Fibroblast of pulmonary artery (primary cell): ENCODE results near the gene GZMM.
"Not testable (repeated sequence)": the region's sequence is repeated elsewhere in the genome, so short reads cannot be mapped to it uniquely, and the experiment has no call there.

ENCODE experiments used
- DNase-seq: peaks from one replicate; pipeline ENCODE4 v3.0.0-alpha.2; 2010; ENCODE audit warnings: low read depth
- H3K4me3 ChIP-seq: replicated peaks from 2 replicates; pipeline ENCODE4 v1.5.1; 2011; ENCODE audit warnings: low read depth, mild to moderate bottlenecking, control low read depth, low read length, moderate library complexity
- TF ChIP-seq, protein P1 (sequence below): IDR thresholded peaks from 2 replicates; pipeline ENCODE4 v1.5.1; 2011; ENCODE audit warnings: mild to moderate bottlenecking, control low read depth, low read length, inconsistent platforms; ENCODE audit errors: missing control alignments

GZMM gene

DNA sequence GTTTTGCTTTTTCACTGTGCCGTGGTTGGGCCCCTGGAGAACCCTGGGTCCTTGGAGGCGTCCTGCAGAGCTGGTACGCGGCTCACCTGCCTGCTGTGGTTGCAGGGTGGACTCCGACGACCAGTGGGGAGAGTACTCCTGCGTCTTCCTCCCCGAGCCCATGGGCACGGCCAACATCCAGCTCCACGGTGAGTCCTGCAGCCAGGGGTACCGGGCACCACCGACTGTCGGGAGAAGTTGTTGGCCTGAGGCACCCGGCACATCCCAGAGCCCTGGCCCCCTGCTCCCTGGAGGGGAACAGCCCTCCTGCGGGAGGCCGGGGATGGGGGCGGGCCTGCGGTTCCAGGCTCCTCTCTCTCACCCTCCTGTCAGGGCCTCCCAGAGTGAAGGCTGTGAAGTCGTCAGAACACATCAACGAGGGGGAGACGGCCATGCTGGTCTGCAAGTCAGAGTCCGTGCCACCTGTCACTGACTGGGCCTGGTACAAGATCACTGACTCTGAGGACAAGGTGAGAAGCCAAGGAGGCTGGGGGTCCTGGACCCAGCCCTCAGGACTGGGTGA, 36.5 kb downstream of the GZMM start:
- TF ChIP-seq, protein P1, sequence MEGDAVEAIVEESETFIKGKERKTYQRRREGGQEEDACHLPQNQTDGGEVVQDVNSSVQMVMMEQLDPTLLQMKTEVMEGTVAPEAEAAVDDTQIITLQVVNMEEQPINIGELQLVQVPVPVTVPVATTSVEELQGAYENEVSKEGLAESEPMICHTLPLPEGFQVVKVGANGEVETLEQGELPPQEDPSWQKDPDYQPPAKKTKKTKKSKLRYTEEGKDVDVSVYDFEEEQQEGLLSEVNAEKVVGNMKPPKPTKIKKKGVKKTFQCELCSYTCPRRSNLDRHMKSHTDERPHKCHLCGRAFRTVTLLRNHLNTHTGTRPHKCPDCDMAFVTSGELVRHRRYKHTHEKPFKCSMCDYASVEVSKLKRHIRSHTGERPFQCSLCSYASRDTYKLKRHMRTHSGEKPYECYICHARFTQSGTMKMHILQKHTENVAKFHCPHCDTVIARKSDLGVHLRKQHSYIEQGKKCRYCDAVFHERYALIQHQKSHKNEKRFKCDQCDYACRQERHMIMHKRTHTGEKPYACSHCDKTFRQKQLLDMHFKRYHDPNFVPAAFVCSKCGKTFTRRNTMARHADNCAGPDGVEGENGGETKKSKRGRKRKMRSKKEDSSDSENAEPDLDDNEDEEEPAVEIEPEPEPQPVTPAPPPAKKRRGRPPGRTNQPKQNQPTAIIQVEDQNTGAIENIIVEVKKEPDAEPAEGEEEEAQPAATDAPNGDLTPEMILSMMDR, result no peak
- DNase-seq, result no peak
- no peak overlapping the region for H3K4me3 ChIP-seq

DNA sequence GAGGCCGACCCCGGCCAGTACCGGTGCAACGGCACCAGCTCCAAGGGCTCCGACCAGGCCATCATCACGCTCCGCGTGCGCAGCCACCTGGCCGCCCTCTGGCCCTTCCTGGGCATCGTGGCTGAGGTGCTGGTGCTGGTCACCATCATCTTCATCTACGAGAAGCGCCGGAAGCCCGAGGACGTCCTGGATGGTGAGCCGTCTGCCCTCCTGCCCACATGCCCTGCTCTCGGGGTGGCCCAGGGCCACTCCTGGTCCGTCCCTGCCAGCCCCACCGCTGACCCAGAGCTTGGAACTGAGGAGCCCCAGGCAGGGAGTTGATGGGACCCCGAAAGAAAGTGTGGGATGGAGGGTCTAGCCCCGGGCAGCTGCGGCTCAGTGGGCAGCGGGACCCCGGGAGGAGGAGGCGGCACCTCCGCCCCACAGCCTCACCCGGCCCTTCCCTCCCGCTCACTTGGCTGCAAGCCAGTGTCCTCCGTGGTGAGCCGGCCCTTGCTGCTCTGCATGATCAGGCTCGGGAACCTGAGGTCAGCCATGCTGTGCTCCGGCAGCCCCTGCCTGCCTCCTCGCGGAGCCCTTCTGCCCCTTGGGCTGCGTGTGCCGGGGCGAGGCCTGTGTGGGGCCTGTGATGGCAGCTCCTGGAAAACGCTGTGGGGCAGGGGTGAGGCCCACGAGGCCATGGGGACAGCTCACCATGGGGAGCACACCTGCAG, 37.7 kb downstream of the GZMM start:
- no peak for DNase-seq
- H3K4me3 ChIP-seq, result no peak overlapping the region
- TF ChIP-seq, protein P1, result no peak

DNA sequence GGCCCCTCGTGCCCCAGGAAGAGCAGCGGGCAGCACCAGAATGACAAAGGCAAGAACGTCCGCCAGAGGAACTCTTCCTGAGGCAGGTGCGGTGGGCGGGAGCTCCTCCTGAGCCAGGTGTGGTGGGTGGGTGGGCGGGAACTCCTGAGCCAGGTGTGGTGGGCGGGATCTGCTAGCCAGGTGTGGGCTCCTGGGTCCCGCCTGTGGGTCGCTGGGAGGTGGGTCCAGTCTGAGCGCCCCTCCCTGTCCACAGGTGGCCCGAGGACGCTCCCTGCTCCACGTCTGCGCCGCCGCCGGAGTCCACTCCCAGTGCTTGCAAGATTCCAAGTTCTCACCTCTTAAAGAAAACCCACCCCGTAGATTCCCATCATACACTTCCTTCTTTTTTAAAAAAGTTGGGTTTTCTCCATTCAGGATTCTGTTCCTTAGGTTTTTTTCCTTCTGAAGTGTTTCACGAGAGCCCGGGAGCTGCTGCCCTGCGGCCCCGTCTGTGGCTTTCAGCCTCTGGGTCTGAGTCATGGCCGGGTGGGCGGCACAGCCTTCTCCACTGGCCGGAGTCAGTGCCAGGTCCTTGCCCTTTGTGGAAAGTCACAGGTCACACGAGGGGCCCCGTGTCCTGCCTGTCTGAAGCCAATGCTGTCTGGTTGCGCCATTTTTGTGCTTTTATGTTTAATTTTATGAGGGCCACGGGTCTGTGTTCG, 38.8 kb downstream of the GZMM start:
- TF ChIP-seq, protein P1, result no peak
- DNase-seq, result no peak
- H3K4me3 ChIP-seq, result no peak overlapping the region

DNA sequence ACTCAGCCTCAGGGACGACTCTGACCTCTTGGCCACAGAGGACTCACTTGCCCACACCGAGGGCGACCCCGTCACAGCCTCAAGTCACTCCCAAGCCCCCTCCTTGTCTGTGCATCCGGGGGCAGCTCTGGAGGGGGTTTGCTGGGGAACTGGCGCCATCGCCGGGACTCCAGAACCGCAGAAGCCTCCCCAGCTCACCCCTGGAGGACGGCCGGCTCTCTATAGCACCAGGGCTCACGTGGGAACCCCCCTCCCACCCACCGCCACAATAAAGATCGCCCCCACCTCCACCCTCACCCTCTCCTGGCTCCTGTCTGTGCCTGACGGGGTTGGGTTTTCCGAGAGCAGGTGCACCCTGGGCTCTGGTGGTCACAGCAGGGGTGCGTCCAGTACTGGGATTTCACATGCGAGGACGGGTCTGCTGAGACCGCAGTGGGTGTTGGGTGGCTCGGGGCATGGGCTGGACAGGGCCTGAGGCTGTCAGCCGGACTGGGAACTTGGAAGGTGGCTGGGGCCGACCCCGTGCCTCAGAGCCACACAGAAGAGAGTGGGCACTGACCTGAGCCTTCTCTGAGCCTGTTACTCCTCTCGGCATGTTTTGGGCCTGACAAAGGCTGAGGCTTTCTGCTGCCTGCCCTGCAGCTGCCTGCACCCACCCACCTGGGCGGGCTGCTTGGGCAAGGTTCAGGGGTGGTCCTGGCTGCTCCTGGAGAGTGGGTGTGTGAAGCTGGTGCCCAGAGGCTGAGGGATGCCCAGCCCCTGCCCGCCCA, 39.5 kb downstream of the GZMM start:
- TF ChIP-seq, protein P1, result no peak
- no peak for DNase-seq
- H3K4me3 ChIP-seq, result no peak overlapping the region

DNA sequence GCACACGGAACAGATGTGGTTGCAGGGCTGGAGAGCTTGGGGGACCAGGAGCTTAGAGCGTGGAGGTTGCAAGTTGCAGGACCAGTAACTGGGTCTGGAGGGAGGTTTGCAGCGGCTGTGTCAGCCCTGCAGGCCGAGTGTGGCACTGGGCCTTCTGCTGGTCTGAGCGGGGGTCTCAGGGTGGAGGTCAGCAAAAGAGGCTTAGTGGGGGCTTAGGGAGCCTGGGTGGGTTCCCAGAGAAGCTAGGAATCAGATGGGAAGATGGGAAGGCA, 40.1 kb downstream of the GZMM start:
- no peak for DNase-seq
- no peak overlapping the region for H3K4me3 ChIP-seq
- TF ChIP-seq, protein P1, result no peak

DNA sequence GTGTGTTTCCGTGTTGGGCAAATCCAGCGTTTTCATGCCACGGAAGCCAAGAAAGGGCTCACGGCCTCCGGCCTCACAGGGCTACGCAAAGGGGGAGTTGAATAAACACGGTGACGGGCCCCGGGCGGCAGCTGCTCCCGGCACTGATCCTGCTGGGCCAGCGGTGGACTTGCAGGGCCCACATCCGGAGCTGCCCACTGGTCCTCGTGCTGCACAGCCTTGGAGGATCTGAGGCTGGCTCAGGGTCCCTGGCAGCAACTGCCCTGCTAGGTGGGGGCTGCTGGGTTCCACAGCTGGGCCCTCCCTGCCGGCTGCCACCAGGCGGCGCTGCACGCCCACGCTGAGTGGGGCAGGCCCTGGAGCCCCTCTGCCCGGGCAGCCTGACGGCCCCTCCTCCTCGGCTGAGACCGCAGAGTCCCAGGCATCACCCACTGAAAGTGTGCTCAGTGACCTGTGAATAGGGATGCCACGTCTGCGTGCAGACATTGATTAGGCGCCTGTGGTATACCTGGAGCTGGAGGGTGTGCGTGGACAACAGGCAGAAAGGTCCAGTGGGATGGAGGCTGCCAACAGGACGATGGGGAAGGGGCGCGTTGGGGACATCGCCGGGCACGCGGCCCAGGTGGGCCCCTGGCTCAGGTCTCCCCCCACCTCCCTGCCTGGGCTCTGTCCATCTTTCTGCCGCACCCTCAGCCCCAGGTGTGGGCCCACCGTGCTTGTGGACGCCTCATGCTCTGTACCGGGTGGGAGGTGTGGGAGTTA, 40.6 kb downstream of the GZMM start:
- DNase-seq, result peak; percentile 47
- TF ChIP-seq, protein P1, result peak; percentile 75
- no peak overlapping the region for H3K4me3 ChIP-seq

DNA sequence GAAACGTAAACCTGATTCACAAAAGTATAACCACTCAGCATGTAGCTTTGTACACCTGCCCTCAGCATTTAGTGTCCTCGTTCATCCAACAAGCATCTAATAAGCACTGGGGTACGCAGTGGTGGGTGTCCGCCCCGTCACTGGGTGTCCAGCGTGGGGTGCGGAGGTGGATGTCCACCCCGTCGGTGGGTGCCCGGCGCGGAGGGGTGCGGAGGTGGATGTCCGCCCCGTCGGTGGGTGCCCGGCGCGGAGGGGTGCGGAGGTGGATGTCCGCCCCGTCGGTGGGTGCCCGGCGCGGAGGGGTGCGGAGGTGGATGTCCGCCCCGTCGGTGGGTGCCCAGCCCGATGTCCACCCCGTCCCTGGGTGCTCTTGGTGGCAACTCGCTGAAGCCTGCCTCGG, 41.3 kb downstream of the GZMM start:
- H3K4me3 ChIP-seq, DNase-seq: not testable (repeated sequence)
